Skeletal muscle tissue (tissue), 1 donor: ENCODE measurements around the gene SLFN5. TPM values are rescaled to one million over a fixed set of nuclear protein-coding genes. Genes with fewer than 3 reads are reported as not detected.

ENCODE experiments used
- total RNA-seq: library from RNA; depleted of rRNA; stranded (reverse); fragments of >200 nt; gene quantifications from one replicate; pipeline ENCODE4 v1.2.3, GENCODE V29; 2014

The SLFN5 gene
- total RNA-seq, 1 donor from 2014 or later, result 6.3 TPM

Other genes starting within 250 kb of the SLFN5 start
- 2.1 TPM for gene RFFL, start 179.4 kb upstream of the SLFN5 start, total RNA-seq
- 3.7 TPM for gene RAD51D, start 123.2 kb upstream of the SLFN5 start, total RNA-seq
- gene FNDC8, start 121.5 kb upstream of the SLFN5 start, total RNA-seq, result not detected
- 13.6 TPM for gene NLE1, start 100.8 kb upstream of the SLFN5 start, total RNA-seq
- 146 TPM for gene UNC45B, start 95.3 kb upstream of the SLFN5 start, total RNA-seq
- not detected for gene SLC35G3, start 48.7 kb upstream of the SLFN5 start, total RNA-seq
- 16.7 TPM for gene SLFN11, start 130.5 kb downstream of the SLFN5 start, total RNA-seq
- gene SLFN12, start 189.4 kb downstream of the SLFN5 start, total RNA-seq, result 16.7 TPM
- 1.0 TPM for gene SLFN13, start 205.7 kb downstream of the SLFN5 start, total RNA-seq